NK-92 treated with Interleukin-12 subunit alpha and Interleukin-12 subunit beta, amount 100 ng/mL, for 24 hours (cell line): ENCODE measurements around the gene DPM3.
"Not testable (repeated sequence)": the region's sequence is repeated elsewhere in the genome, so short reads cannot be mapped to it uniquely, and the experiment has no call there.

Experiments used
- DNase-seq: peaks from one replicate; lab custom pipeline; 2025; lab: John Stamatoyannopoulos, UW

Gene DPM3

GRCh38 chr1:155158991-155159390, 18.7 kb upstream of the DPM3 start:
- DNase-seq: no peak

DNA sequence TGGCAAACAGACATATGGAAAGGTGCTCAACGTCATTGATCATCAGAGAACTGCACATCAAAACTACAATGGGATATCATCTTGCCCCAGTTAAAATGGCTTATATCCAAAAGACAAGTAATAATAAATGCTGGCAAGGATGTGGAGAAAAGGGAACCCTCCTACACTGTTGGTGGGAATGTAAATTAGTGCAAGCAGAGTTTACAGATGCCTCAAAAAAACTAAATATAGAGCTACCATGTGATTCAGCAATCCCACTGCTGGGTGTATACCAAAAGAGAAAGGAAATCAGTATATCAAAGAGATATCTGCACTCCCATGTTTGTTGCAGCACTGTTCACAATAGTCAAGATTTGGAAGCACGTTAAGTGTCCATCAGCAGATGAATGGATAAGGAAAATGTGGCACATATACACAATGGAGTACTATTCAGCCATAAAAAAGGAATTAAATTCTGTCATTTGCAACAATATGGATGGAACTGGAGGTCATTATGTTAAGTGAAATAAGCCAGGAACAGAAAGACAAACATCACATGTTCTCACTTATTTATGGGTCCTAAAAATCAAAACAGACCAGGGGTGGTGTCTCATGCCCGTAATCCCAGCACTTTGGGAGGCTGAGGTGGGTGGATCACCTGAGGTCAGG, 15.8 kb upstream of the DPM3 start:
- not testable (repeated sequence) for DNase-seq

GRCh38 chr1:155145491-155145890, 5.2 kb upstream of the DPM3 start:
- no peak for DNase-seq

DNA sequence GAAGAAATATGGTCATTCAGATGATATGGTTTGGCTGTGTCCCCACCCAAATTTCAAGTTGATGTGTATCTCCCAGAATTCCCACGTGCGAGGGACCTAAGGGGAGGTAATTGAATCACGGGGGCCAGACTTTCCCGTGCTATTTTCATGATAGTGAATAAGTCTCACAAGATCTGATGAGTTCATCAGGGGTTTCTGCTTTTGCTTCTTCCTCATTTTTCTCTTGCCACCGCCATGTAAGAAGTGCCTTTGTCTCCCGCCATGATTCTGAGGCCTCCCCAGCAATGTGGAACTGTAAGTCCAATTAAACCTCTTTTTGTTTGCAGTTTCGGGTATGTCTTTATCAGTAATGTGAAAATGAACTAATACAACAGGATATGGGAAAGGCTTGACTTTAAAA, 1.4 kb upstream of the DPM3 start:
- no peak for DNase-seq

GRCh38 chr1:155140630-155140953, 261 bp upstream of the DPM3 start:
- DNase-seq: no peak

GRCh38 chr1:155137154-155137949, 3.0 kb downstream of the DPM3 start:
- DNase-seq: no peak

- no peak for DNase-seq
Observed at GRCh38 chr1:155136748-155137147, 3.6 kb downstream of the DPM3 start.

DNA sequence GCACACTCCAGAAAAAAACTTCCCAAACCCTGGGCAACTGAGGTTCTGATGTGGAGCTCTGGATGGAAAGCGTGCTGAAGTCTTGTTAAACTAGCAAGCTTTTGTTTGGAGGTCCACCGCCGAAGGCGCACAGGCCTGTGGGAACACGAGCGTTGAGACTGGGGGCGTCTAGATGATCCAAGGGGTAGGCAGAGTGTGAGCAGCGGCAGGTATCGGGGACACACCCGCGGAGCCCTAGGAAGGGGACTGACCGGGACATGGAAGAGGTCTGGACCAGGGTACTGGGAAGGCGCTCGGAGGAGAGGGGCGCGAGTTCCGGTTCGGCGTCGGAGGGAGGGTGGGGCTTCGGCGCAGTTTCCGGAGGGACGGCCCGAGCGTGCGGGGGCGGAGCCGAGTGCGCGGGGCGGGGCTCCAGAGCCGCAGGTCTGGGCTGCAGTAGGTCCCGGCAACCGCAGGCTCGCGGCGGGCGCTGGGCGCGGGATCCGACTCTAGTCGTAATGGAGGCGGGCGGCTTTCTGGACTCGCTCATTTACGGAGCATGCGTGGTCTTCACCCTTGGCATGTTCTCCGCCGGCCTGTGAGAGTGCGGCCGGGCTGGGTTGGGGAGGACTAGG, 4.8 kb downstream of the DPM3 start, which contains the start of gene SLC50A1:
Gene SLC50A1, plus strand, starts transcription at position 438 of the 614 bp plus-strand sequence. Its CDS starts 60 bp downstream, at position 498.
- peak; percentile 93 for DNase-seq

GRCh38 chr1:155134880-155135414, 5.4 kb downstream of the DPM3 start:
- no peak for DNase-seq

- DNase-seq: no peak
Observed at GRCh38 chr1:155134322-155134721, 6.0 kb downstream of the DPM3 start.

DNA sequence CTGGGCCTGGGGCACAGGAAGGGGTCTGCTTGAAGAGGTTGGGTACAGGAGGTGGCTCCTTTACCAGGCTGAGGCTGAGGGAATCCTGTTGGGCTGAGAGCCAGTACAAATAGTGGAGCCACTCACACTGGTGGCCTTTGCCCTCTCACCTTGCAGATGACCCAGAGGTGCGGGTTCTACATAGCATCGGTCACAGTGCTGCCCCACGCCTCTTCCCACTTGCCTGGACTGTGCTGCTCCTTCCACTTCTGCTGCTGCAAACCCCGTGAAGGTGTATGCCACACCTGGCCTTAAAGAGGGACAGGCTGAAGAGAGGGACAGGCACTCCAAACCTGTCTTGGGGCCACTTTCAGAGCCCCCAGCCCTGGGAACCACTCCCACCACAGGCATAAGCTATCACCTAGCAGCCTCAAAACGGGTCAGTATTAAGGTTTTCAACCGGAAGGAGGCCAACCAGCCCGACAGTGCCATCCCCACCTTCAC, 6.5 kb downstream of the DPM3 start:
- DNase-seq: no peak

DNA sequence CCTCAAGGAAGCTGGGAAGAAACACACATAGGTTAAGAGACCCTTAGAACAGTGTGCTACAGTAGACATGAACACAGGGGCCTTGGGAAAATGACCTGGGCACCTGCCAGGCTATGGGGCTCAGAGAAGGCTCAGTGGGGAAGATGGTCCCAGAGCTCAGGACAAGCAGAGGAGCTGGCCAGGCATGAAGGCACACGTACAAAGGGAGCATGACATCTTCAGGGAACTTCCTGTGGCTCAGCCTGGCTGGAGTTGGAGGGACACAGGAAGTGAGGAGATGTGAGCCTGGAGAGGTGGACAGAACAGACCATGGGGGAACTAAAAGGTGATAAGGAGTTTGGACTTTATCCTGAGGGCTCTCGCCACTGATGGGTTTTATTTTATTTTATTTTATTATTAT, 8.5 kb downstream of the DPM3 start:
- DNase-seq: no peak

DNA sequence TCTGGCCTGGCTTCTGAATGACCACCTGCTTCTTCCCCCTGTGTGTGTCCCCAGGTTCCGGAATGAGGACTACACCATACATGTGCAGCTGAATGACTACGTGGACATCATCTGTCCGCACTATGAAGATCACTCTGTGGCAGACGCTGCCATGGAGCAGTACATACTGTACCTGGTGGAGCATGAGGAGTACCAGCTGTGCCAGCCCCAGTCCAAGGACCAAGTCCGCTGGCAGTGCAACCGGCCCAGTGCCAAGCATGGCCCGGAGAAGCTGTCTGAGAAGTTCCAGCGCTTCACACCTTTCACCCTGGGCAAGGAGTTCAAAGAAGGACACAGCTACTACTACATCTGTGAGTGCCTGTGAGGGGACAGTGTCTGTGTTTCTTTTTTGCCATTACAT, 9.0 kb downstream of the DPM3 start:
- DNase-seq: no peak

DNA sequence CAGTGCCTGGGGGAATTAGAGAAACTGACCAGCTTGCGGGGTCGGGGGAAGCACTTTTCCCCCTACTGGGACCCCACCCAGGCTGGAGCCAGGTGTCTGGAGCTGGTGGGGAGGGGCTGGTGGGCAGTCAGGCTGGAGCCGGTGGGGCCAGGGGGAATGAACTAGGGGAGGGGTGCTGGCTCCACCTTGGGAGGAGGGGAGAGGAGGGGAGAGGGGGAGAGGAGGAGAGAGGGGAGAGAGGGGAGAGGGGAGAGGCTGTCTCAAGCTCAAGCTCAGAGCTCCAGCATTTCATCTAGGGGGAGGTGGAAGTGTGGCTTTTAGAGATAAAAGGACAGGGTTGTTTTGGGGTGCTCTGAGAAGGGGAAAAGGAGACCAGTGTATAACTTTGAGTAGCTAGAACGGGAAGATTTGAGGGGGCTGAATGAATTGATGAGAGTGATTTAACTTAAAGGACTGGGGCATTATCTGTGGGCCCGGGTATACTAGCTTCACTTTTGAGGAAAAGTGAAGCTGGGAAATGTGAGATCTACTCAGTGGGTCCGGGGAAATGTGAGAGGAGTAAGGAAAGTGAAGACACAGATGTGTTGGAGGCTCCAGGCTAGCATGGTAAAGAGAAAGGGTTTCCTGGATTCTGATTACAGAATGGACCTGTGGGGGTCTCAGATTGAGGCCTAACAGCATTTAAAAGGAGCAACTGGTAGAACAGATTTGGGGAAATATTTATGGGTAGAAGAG, 9.9 kb downstream of the DPM3 start:
- no peak for DNase-seq

DNA sequence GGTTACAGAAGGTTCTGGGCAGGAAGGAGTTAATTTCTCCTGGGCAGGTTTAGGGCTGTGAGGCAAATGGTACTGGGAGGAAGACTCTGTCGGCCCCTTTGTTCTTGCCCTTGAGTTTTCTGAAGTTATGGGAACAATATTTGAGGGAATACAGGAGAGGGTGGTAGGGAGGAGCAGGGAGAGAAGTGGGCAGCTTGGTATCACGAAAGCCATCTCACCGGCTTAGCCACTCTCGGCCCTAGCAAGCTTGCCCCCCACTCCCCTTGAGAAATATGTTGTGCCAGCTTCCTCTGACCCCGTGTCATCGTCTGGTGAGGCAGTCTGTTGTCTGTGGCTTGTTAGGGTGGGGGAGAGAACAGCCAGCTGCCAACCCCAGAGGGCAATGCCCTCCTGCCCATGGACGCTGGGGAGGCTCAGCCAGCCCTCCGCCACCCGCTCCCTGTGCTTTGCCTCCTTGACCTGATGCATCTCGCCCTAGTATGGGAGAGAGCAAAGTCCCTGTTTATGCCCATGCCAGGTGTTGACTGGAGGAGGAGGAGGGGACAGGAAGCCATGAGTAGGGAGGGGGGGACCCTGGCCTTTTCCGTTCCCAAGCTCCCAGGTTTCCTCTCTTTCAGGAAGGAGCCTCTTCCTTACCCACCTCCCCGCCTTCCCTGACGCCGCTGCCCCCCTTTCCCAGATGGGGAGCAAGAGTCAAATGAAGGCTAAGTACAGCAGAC, 11.4 kb downstream of the DPM3 start:
- DNase-seq: no peak

GRCh38 chr1:155127967-155128754, 12.2 kb downstream of the DPM3 start:
- DNase-seq: no peak

DNA sequence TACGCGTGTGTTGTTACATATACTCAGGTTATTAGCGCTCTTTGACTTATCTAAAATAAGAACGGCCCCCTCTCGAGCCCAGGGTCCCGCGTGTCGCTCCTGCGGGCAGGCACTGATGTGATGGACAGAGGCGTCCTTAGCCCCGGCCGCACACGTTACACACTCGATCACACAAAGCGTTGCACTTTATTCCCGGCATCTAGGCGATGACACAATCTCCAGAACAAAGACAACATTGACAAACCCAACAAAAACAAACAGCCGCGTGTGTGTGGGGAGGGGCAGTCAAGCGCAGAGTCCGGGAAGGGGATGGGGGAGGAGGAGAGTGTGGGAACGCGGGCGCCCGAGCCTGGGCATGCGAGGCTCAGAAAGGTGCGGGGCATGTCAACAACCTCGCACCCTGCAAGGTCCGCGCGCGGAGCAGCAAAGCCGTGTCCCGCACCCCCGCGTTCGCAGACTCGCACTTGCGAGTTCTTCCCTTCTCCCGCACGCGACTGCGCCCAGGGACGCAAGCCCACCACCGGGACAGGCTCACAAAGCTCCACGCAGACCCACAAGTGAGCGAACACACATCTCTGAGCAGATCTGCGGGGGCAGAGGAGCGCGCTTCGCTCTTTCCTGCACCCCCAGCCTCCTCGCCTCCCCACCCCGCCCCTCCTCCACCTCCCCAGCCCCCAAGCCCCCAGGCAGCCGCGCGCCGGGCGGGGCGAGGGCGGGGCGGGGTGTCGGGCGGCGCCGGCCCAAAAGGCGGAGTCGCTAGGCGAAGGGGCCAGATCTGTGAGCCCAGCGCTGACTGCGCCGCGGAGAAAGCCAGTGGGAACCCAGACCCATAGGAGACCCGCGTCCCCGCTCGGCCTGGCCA, 13.0 kb downstream of the DPM3 start, which contains the start of gene EFNA1:
Gene EFNA1, plus strand, starts transcription at position 772 of the 862 bp plus-strand sequence. CDS start 102 bp downstream, outside the sequence.
- DNase-seq: no peak

- no peak for DNase-seq
Observed at GRCh38 chr1:155126556-155127104, 13.7 kb downstream of the DPM3 start.

DNA sequence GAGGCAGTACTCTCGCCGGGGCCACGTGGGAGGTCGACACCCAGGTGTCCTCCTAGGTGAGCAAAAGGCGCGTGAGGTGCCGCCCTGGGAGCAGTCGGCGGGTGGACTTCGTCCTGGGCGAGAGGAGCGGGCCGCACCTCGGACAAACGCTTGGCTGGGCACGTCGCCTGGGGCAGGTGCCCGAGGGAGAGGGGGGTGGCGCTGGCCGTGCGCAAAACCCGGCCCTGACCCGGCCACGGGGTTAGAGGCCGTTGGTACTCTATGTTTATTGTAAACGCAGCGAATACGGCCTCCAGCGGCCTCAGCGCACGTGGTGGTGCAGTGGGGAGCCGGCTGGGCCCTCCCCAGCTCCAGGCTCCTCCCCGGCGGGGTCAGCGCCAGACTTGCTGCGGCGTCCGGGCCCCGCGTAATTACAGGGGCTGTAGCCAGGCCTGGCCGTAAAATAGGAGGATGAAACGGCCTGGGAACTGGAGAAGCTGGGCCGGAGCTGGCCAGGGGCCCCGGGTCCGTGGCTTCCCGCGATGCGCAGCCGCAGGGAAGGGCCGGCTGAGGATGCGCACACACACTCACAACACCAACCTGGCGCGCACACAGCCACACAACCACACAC, 14.3 kb downstream of the DPM3 start:
- no peak for DNase-seq
